NOMO-1 treated with dmso at 0.1 percent for 144 hours (cell line): ENCODE data around the gene MYO5C.
"Not testable (repeated sequence)": the region's sequence is repeated elsewhere in the genome, so short reads cannot be mapped to it uniquely, and the experiment has no call there.

Experiments used
- DNase-seq: peaks from one replicate; lab custom pipeline; 2025; ENCODE audit not compliant: unreplicated experiment; lab: John Stamatoyannopoulos, UW

Gene MYO5C

GRCh38 chr15:52180196-52180835 lies 115.3 kb downstream of the MYO5C start:
- DNase-seq = no peak

- DNase-seq = peak; percentile 58
These were observed 116.1 kb downstream of the MYO5C start for GRCh38 chr15:52179278-52180195.

- DNase-seq = no peak
These were observed 116.8 kb downstream of the MYO5C start for GRCh38 chr15:52178765-52179164.

GRCh38 chr15:52172869-52173268 lies 122.7 kb downstream of the MYO5C start:
- no peak for DNase-seq

- DNase-seq = no peak
These were observed 123.8 kb downstream of the MYO5C start for GRCh38 chr15:52171807-52172206.

- no peak for DNase-seq
These were observed 124.2 kb downstream of the MYO5C start for GRCh38 chr15:52171386-52171785.

GRCh38 chr15:52170199-52170598 lies 125.4 kb downstream of the MYO5C start:
- DNase-seq = not testable (repeated sequence)

- DNase-seq = not testable (repeated sequence)
These were observed 130.0 kb downstream of the MYO5C start for GRCh38 chr15:52165494-52166131.

- DNase-seq = no peak
These were observed 130.9 kb downstream of the MYO5C start for GRCh38 chr15:52164631-52165265.

GRCh38 chr15:52163321-52164190 lies 132.0 kb downstream of the MYO5C start:
- no peak for DNase-seq

GRCh38 chr15:52162876-52163275 lies 132.7 kb downstream of the MYO5C start:
- no peak for DNase-seq

- no peak for DNase-seq
These were observed 133.3 kb downstream of the MYO5C start for GRCh38 chr15:52162260-52162659.

GRCh38 chr15:52161406-52161966 lies 134.1 kb downstream of the MYO5C start:
- DNase-seq = no peak

GRCh38 chr15:52159645-52160044 lies 136.0 kb downstream of the MYO5C start:
- DNase-seq = no peak

GRCh38 chr15:52158084-52158765 lies 137.4 kb downstream of the MYO5C start:
- DNase-seq = no peak

GRCh38 chr15:52155878-52156277 lies 139.7 kb downstream of the MYO5C start:
- DNase-seq = no peak

- no peak for DNase-seq
These were observed 140.4 kb downstream of the MYO5C start for GRCh38 chr15:52154896-52155865.
